ENCODE results near the gene PSMD6. TPM values are rescaled to one million over a fixed set of nuclear protein-coding genes. Genes with fewer than 3 reads are reported as not detected.

PSMD6 gene
- total RNA-seq, 1 experiment from 2014 or later: 76.1 TPM

- peak; percentile 9 to 30 for DNase-seq
- no peaks in the 10 kb centered on the region for H3K27me3 ChIP-seq
- H3K36me3 ChIP-seq: no peaks in the 10 kb centered on the region
- no peaks in the 10 kb centered on the region for H3K9me3 ChIP-seq (replicated peaks)
- H3K4me3 ChIP-seq: no peak overlapping the region
- H3K4me1 ChIP-seq: peaks cover 7% of the 10 kb centered on the region; the same call in 1 of the 2 replicates
- peak overlapping the region; percentile 9; the same call in 1 of the 2 replicates for H3K27ac ChIP-seq
These were observed 8.5 kb upstream of the PSMD6 start for GRCh38 chr3:64031540-64032508.

DNA sequence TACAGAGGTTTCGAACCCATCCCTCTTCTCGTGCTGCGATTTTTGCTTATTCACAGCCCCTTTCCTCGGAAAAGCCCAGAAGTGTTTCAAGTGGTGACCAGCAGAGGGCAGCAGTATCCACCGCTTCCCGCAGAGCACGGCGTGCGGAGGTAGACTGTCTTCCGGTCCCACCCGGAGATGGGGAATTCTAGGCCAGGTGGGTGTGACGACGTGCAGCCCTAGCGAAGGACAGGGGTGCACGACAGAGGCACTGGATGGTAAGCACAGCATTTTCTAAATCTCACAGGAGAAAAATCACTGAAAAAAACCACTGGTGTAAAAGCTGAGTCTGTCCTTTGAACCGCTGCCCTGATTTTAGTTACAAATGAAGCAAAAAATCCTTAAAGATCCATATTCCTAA, 7.4 kb upstream of the PSMD6 start:
- H3K27me3 ChIP-seq: no peaks in the 10 kb centered on the region
- H3K27ac ChIP-seq: no peak overlapping the region
- H3K4me1 ChIP-seq: peaks cover 7% of the 10 kb centered on the region; the same call in 1 of the 2 replicates
- H3K9me3 ChIP-seq (replicated peaks): no peaks in the 10 kb centered on the region
- peak overlapping the region; percentile 22; the same call in 1 of the 2 replicates for H3K4me3 ChIP-seq
- DNase-seq: peak; percentile 59 to 77
- H3K36me3 ChIP-seq: no peaks in the 10 kb centered on the region

- Histone ChIP-seq H3K36me3 (no peaks in the 10 kb centered on the region), H3K4me3 (no peak overlapping the region)
These were observed 6.0 kb upstream of the PSMD6 start for GRCh38 chr3:64029287-64029686.

GRCh38 chr3:64028754-64029153, 5.5 kb upstream of the PSMD6 start:
- peaks cover 7% of the 10 kb centered on the region; the same call in 1 of the 2 replicates for H3K4me1 ChIP-seq
- H3K9me3 ChIP-seq (replicated peaks): no peaks in the 10 kb centered on the region
- H3K27ac ChIP-seq: no peak overlapping the region
- no peaks in the 10 kb centered on the region for H3K27me3 ChIP-seq
- H3K36me3 ChIP-seq: no peaks in the 10 kb centered on the region
- DNase-seq: no peak
- H3K4me3 ChIP-seq: no peak overlapping the region

More at GRCh38 chr3:64029287-64029686, 6.0 kb upstream of the PSMD6 start:
- DNase-seq: no peak
- Histone ChIP-seq H3K27me3 (no peaks in the 10 kb centered on the region), H3K9me3 (replicated peaks) (no peaks in the 10 kb centered on the region), H3K27ac (no peak overlapping the region), H3K4me1 (peaks cover 7% of the 10 kb centered on the region; the same call in 1 of the 2 replicates)

GRCh38 chr3:64027658-64028057, 4.4 kb upstream of the PSMD6 start:
- H3K36me3 ChIP-seq: no peaks in the 10 kb centered on the region
- H3K4me3 ChIP-seq: no peak overlapping the region
- DNase-seq: no peak
- H3K4me1 ChIP-seq: peaks cover 10% of the 10 kb centered on the region; the same call in 1 of the 2 replicates
- H3K27ac ChIP-seq: no peak overlapping the region
- H3K9me3 ChIP-seq (replicated peaks): no peaks in the 10 kb centered on the region
- no peaks in the 10 kb centered on the region for H3K27me3 ChIP-seq

DNA sequence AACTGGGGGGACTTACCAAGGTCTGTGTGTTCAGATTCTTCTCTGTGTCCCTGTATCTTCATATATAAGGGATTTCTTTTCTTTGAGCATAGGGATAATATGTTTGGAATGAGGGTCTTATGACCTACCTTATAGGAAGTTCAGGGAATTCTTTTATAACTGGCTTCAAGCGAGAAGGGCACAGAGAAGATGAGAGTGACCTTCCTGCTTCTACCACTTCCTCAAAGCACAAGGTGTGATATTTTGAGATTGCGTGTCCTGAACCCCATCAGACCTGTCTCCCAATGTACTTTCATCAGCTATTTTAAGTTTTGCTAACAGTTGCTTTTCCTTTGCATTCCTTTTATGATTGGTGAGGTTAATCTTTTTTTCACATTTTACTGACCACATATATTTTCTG, 3.1 kb upstream of the PSMD6 start:
- 0 out of 2 replicates have a peak, but pooled peaks cover 3% of the 10 kb centered on the region for H3K4me1 ChIP-seq
- H3K27me3 ChIP-seq: no peaks in the 10 kb centered on the region
- no peaks in the 10 kb centered on the region for H3K9me3 ChIP-seq (replicated peaks)
- DNase-seq: no peak
- peaks cover 1% of the 10 kb centered on the region; the same call in 1 of the 2 replicates for H3K36me3 ChIP-seq
- no peak overlapping the region for H3K27ac ChIP-seq
- H3K4me3 ChIP-seq: no peak overlapping the region

DNA sequence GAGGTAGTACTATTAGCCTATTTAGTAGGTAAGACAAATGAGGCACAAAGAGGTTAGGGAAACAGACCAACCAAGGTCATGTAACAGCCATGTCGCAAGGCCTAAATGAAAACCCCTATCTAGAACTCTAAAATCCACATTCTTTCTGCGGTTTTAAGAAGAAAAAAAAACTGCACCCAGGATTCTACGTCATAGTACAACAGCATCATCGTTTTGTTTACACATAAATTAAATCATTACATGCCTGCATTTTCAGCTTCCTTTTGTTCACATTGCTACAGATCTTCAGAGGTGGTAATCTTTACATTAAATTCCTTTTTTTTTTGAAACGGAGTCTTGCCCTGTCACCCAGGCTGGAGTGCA, 548 bp upstream of the PSMD6 start:
- H3K27me3 ChIP-seq: no peaks in the 10 kb centered on the region
- no peak for DNase-seq
- peak overlapping the region; percentile 82 for H3K4me3 ChIP-seq
- peak overlapping the region; percentile 68; the same call in 1 of the 2 replicates for H3K27ac ChIP-seq
- H3K36me3 ChIP-seq: peaks cover 16% of the 10 kb centered on the region; the same call in 1 of the 2 replicates
- 0 out of 2 replicates have a peak, but pooled peaks cover 3% of the 10 kb centered on the region for H3K4me1 ChIP-seq
- H3K9me3 ChIP-seq (replicated peaks): no peaks in the 10 kb centered on the region

GRCh38 chr3:64022451-64023186, 675 bp downstream of the PSMD6 start:
- peak overlapping the region; percentile 82 for H3K4me3 ChIP-seq
- H3K27ac ChIP-seq: peak overlapping the region; percentile 68
- 0 out of 2 replicates have a peak, but pooled peaks cover 3% of the 10 kb centered on the region for H3K4me1 ChIP-seq
- no peaks in the 10 kb centered on the region for H3K9me3 ChIP-seq (replicated peaks)
- H3K36me3 ChIP-seq: peaks cover 21% of the 10 kb centered on the region; the same call in 1 of the 2 replicates
- DNase-seq: no peak
- H3K27me3 ChIP-seq: no peaks in the 10 kb centered on the region

DNA sequence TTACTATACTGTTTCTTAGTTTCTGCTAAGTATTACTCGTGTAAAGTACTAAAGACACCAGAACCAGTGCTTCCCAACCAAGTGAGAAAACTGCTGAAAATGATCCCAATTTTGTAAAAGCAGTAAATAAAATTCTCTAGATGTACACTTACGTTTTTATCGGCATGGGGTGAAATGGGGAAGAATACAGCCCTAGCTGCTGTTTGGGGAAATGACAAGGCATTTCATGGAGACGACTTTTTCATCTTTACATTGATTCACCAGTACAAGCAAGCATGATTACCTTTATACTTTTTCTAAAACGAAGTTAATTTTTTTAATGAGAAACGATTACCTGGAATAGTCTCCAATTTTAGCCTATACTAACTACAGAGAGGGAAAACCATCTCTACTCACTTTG, 1.4 kb downstream of the PSMD6 start:
- Histone ChIP-seq H3K36me3 (peaks cover 26% of the 10 kb centered on the region), H3K4me3 (peak overlapping the region; percentile 82), H3K27ac (no peak overlapping the region), H3K27me3 (no peaks in the 10 kb centered on the region), H3K4me1 (0 out of 2 replicates have a peak, but pooled peaks cover 3% of the 10 kb centered on the region), H3K9me3 (replicated peaks) (no peaks in the 10 kb centered on the region)
- no peak for DNase-seq

DNA sequence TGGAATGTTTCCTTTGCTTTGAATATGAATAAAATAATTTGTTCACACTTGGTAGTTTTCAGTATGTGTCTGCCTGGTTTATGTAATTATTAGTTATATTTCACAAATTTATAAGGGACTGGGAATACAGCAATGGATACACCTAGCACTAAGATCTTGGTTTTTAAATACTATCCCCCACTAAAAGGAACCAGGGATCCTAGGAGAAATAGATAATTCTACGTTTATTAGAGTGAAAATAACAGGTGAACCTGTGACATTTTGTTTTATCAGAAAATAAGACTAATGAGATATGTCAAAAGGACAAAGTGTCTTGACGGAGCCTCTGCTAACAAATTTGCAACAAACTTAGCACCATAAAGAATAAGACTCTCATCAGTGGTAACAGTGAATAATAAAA, 3.4 kb downstream of the PSMD6 start:
- Histone ChIP-seq H3K4me1 (0 out of 2 replicates have a peak, but pooled peaks cover 3% of the 10 kb centered on the region), H3K27me3 (no peaks in the 10 kb centered on the region), H3K9me3 (replicated peaks) (no peaks in the 10 kb centered on the region), H3K27ac (no peak overlapping the region), H3K36me3 (peaks cover 31% of the 10 kb centered on the region), H3K4me3 (no peak overlapping the region)
- no peak for DNase-seq

DNA sequence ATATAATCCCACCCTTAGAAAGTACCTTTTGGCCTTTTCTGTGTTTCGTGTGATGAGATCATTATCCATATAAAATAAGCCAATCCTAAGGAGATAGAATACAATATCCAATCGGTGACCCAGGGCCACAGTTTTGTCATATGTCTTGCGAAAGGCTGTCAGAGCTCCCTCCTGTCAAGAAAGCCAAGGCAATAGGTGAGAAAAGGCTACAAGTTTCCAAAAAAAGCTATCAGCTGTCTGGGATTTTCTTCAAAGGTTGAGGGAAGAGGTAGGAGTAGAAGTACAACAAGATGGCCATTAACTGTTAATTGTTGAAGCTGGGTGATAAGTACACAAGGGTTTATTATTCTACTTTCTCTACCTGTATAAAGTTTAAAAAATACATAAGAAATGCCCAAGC, 4.0 kb downstream of the PSMD6 start:
- no peaks in the 10 kb centered on the region for H3K27me3 ChIP-seq
- DNase-seq: no peak
- H3K36me3 ChIP-seq: peaks cover 31% of the 10 kb centered on the region
- H3K9me3 ChIP-seq (replicated peaks): no peaks in the 10 kb centered on the region
- no peak overlapping the region for H3K4me3 ChIP-seq
- 0 out of 2 replicates have a peak, but pooled peaks cover 3% of the 10 kb centered on the region for H3K4me1 ChIP-seq
- no peak overlapping the region for H3K27ac ChIP-seq

GRCh38 chr3:64016941-64017620, 6.2 kb downstream of the PSMD6 start:
- no peak for DNase-seq
- no peak overlapping the region for H3K4me3 ChIP-seq
- H3K36me3 ChIP-seq: peaks cover 42% of the 10 kb centered on the region
- H3K4me1 ChIP-seq: no peaks in the 10 kb centered on the region
- H3K27ac ChIP-seq: no peak overlapping the region
- no peaks in the 10 kb centered on the region for H3K27me3 ChIP-seq
- H3K9me3 ChIP-seq (replicated peaks): no peaks in the 10 kb centered on the region

DNA sequence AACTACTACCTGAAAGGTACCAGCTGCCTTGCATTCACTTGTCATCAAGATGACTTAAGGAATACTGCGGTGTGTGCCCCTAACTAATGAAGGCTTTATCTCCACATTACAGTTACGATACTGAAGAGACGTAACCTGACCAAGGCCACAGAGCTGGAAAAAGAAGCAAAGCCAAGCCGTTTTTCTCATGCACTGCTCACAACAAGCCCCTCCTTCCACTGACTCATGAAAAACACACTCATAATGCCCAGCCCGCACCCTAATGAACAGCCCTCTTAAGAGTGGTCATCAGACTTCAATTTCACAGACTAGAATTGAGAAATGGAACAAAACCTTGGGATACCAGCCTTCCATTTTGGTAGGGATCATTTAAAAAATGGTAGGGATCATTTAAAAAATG, 11.6 kb downstream of the PSMD6 start:
- peaks cover 44% of the 10 kb centered on the region for H3K36me3 ChIP-seq
- no peak overlapping the region for H3K27ac ChIP-seq
- H3K27me3 ChIP-seq: no peaks in the 10 kb centered on the region
- H3K9me3 ChIP-seq (replicated peaks): no peaks in the 10 kb centered on the region
- no peak overlapping the region for H3K4me3 ChIP-seq
- no peaks in the 10 kb centered on the region for H3K4me1 ChIP-seq
- DNase-seq: no peak

GRCh38 chr3:64010199-64010598, 13.1 kb downstream of the PSMD6 start:
- DNase-seq: no peak

More at GRCh38 chr3:64010199-64010598, 13.1 kb downstream of the PSMD6 start:
- Histone ChIP-seq H3K4me1 (no peaks in the 10 kb centered on the region), H3K27me3 (no peaks in the 10 kb centered on the region), H3K27ac (no peak overlapping the region), H3K36me3 (peaks cover 40% of the 10 kb centered on the region), H3K4me3 (no peak overlapping the region), H3K9me3 (replicated peaks) (no peaks in the 10 kb centered on the region)

All from SJCRH30 (cell line).